Stimulated activated naive CD4-positive, alpha-beta T cell (primary cell): Measurements from ENCODE around the gene GALM.
"Not testable (repeated sequence)": the region's sequence is repeated elsewhere in the genome, so short reads cannot be mapped to it uniquely, and the experiment has no call there.

Source experiments
- DNase-seq, 6 experiments: peaks; one replicate each; lab custom pipeline; 2025; lab: John Stamatoyannopoulos, UW

The GALM gene

DNA sequence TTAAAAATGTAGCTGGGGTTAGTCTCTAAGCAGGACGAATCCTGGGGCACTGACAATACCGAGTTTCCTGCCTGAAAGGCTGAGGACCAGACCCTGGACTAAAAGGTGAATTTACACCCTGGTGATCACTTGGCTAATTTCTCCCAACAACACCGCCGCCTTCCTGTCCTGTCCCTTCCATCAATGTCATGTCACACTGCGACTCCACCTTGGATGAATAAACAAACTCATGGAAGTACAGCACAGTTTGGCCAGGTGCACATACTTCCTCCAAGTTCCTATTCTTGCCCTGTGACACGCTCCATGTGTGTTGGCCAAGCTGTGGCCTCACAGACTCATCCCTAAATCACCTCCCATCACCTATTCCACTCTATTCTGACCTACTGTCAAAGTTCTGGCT lies 15.9 kb upstream of the GALM start:
- no peak for DNase-seq

DNA sequence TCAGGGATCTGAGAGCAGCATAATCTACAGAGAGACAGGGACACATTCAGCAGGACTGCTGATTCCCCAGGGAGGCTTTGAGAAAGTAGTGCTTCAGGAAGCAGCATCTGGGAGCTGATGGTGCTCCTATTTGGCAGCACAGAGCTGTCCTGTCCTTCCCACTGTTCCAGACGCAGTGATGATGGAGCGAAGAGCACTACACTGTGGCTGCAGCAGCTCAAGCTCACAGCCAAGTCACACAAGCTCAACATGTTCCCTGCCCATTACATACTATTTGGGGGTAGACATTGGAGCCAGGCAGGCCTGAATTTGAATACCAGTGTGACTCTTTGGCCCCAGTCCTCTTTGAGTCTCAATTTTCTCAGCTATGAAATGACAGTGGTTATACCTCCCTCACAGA lies 15.2 kb upstream of the GALM start:
- DNase-seq = no peak

DNA sequence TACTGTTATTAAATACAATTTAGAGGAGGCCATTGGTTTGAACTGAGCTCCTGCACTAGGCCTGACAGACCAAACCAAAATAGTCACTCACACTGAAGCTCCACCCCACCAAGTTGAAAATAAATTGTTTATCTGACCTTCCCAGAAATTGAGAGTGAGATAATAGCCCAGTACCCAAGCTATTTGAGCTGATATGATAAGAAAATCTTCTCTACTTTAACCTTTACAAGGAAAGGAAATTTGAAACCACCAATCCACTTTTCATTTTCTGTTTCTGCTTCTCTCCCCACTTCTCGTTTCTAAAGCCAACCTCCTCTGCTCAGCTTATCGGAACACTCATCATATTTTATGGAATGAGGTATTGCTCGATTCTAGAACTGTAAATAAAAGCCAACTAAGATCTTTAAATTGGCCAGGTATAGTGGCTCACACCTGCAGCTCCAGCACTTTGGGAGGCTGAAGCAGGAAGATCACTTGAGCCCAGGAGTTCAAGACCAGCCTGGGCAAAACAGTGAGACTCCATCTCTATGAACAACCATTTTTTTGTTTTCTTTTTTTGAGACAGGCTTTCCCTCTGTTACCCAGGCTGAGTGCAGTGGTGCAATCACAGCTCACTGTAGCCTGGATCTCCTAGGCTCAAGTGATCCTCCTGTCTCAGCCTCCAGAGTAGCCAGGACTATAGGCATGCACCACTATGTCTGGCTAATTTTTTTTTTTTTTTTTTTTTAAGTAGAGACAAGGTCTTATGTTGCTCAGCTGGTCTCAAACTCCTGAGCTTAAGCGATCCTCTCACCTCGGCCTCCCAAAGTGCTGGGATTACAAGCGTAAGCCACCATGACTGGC lies 13.3 kb upstream of the GALM start:
- DNase-seq = no peak

DNA sequence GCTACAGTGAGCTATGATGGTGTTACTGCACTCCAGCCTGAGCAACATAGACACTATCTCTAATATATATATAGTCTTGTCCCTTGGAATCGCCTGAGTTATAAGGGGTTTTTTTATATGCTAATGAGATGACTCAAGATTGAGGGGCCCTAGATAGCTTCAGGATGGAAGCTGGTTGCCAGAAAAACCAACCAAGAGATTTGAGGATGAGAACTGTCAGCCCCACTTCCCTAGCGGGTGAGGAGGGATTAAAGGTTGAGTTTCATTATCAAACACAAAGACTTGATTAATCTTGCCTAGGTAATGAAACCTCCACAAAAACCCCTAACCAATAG lies 12.6 kb upstream of the GALM start:
- DNase-seq = no peak

DNA sequence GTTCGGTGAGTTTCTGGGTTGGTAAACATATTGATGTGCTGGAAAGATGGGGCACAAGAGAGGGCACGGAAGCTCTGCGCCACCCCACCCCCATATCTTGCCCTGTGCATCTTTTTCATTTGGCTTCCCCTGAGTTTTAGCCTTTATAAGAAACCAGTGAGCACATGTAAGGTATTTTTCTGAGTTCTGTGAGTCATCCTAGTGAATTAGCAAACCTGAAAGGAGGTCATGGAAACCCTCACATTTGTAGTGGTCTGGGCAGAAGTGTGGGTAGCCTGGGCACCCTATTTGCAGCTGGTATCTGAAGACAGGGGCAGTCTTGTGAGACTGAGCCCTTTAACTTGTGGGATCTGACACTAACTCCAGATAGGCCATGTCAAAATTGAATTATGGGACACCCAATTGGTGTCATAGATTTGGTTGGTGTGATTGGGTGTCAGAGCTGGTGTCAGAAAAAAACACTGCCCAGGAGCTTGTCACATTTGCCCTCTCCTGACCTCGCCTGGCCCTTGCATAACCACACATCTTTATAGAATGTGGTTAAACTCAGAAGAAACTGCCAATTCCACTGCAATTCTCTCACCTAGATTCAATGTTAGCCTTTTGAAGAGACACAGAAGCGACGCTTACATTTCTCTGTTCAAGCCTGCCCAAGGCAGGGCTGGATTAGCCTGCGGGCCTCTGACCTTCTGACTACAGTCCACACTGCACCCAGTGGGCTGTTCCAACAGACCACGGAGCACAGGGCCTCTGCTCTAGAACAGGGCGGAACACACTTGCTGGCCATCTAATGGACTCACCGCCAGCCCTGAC lies 12.0 kb upstream of the GALM start:
- DNase-seq = no peak

DNA sequence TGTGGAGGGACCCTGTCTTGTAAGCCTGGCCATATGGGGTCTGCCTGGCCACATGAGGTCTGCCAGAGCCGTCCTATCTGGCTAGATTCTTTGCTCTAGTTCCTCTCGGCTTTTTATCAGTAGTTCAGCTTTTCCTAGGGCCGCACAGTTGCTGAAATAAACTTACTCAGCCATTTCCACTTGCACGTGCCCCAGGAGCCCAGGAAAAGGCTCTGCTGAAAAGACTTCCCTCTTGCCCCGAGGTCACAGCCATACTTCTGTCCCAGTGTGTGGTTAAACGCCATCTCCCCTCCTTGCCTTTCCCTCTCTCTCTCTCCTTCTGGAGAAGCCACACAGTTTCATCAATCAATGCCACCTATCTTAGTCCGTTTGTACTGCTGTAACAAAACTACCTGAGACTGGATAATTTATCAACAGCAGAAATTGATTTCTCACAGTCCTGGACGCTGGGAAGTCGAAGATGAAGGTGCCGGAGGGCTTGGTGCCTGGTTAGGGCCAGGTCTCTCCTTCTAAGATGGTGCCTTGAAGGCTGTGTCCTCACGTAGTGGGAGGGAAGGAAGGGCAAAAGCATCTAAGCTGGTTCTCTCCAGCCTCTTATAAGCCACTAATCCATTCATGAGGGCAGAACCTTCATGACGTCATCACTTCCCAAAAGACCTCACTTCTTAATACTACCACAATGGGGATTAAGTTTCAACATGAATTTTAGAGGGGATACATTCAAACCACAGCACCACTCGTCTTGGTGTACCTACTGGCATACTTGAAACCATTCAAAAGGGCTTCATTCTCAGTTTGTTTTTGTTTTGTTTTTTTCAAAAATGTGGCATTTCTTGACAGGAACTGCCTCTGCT lies 11.2 kb upstream of the GALM start:
- no peak for DNase-seq

DNA sequence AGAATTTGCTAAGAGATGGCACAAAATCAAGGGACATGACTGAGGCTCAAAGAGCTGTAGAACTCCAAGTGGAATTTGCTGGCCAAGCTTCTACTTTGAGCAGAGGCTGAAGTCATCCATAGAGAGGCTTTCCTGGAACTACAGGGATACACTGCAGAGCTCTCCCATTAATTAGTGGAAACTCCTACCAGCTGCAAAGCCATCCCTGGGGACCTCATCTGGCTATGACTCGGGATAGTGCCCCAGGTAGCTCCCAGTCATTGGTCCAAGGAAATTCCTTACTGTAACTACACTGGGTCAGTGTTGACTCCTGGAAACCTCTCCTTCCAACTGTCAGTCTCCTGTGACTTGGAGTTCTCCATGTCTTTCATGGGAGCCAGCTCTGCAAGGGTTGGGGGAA lies 10.5 kb upstream of the GALM start:
- no peak for DNase-seq

DNA sequence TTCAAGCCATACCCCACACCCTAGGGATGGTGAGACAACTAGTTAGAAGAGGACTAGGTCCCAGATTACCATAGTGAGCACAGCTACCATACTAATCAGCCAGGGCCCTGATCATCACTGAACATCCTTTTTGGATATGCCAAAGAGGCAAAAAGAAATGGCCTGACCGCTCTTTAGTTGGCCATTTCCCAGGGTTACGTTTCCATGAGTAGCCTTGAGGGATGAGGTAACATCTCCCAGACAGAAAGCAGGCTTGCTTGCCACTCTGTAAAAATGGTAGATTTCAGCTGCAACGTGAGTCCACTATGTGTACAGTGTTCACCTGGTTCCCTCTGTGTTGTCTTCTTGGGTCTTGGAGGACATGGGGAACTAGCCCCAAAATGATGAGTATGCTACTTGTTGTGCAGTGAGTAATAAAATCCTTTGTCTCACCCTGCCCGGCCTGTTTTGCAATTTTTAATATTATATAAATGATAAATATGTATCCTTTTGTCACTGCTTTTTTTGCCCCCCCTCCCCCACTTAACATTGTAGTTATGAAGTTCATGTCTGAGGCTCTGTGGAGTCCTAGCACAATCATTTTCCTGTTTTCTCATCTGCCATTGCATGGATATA lies 8.9 kb upstream of the GALM start:
- no peak for DNase-seq

DNA sequence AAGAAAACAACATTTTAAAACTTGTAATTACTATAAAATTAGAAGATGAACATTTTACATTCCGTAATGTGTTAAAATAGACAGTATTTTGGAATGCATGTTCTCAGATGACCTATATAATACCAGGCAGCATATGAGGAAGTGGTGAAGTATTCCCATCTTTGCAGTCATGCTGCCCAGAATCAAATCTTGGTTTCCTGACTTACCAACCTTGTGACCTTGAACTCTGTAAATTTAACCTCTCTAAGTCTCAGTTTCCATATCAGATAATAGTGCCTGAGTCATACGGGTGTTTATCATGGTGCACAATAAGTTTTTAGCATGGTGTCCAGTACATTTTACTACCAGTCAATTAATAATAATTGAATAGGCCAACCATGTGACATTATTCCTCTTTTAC lies 7.3 kb upstream of the GALM start:
- DNase-seq = no peak

DNA sequence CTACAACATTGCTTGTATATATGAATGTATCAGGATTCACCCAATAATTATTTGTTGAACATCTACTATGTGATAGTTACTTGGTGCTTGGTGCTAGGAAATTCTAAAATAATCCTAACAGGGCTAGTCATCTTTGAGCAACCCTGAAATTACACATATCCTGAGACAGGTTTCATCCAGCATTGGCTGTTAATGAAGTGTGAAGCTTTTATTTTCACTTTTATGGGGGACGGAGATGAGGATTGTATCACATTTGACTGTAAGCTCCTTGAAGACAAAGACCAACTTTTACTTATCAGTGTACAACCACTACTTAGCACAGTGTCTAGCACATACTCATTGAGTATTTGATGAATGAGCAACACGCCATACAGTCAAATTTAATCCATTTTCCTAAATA lies 6.8 kb upstream of the GALM start:
- no peak for DNase-seq

DNA sequence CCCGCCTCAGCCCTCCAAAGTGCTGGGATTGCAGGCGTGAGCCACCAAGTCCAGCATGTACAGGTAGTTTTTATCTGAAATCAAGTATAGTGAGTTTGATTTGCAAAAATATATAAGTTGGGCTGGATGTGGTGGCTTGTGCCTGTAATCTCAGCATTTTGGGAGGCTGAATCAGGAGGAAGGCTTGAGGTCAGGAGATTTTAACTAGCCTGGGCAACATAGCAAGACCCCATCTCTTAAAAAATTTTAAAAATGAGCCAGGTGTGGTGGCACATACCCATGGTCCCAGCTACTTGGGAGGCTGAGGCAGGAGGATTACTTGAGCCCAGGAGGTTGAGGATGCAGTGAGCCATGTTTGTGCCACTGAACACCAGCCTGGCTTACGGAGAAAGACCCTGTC lies 5.6 kb upstream of the GALM start:
- DNase-seq = no peak

DNA sequence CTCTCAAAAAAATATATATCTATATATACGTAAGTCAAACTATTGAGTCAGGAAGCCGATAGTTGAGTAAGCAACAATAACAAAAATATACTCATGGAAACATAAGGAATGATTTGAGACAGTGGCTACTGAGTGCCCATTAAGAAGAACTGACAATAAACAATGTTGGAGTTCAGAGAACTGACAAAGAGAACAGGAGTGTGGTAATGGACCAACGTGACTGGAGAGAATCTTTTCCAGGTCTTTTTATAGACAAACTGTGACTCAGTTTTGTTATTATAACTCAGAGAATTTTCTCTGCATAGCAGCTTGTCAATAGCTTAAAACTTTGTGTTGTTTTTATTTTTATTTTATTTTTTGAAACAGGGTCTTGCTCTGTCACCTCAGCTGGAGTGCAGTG lies 4.6 kb upstream of the GALM start:
- DNase-seq = no peak

DNA sequence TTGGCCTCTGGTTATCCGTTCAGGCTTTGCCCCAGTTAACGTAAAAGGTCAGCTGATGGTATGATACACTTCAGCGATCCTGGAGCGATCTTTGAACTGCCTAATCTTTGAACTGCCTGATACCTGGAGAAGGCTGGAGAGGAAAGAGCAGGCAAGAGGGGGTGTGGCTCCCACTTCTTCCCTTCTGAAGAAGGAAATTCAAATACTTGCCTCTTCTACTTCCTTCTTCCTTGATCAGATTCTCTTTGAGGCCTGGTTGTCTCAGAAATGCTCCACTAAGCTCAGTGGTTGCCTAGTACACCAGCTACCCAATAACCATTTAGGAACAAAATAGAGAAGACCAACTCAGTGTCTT lies 619 bp downstream of the GALM start:
- DNase-seq = peak in 2 of 6 experiments; percentile 34 to 38

DNA sequence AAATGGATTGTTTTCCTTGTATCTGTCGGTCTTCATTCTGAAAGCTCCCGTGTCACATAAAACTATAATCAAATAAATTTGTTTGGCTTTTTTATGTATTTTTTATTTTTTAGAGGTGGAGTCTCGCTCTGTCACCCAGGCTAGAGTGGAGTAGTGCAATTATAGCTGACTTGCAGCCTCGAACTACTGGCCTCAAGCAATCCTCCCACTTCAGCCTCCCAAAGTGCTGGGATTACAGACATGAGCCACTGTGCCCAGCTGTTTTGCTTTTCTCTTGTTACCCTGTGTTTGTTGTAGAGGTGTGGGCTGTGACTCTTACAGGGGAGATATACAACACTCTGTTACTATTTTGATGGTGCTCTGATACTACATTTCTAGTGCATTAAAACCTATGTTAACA lies 2.2 kb downstream of the GALM start:
- DNase-seq = no peak

DNA sequence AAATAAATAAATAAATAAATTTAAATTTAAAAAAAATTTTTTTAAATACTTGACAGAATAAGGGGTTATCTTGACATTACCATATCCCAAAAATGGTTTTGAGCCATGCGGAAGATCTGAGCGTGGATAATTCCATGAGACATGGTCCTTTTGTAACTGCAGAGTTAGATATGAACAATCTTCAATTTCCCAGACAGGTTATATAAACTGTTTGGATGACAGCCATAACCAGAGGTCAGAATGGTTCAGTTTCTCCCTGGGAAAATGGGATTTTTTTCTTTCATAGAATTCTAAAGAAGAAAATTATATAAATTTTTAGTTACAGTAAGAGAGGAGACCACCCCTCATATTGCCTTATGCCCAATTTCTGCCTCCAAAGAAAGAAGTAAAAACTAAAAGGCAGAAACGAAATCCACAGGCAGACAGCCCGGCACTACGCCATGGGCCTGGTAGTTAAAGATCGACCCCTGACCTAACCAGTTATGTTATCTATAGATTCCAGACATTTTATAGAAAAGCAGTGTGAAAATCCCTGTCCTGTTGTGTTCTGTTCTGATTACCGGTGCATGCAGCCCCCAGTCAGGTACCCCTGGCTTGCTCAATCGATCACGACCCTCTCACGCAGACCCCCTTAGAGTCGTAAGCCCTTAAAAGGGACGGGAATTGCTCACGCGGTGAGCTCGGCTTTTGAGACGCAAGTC lies 3.0 kb downstream of the GALM start:
- no peak for DNase-seq

DNA sequence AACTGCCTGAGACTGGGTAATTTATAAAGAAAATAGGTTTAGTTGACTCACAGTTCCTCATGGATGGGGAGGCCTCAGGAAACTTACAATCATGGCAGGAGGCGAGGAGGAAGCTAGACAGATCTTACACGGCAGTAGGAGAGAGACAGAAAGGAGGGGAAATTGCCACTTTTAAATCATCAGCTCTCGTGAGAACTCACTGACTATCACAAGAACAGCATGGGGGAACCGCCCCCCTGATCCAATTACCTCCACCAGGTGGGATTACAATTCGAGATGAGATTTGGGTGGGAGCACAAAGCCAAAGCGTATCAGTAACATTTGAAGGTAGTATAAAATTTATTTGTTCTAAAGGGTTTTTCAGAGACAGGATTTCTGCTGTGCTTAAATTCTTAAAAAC lies 5.4 kb downstream of the GALM start:
- DNase-seq = no peak

DNA sequence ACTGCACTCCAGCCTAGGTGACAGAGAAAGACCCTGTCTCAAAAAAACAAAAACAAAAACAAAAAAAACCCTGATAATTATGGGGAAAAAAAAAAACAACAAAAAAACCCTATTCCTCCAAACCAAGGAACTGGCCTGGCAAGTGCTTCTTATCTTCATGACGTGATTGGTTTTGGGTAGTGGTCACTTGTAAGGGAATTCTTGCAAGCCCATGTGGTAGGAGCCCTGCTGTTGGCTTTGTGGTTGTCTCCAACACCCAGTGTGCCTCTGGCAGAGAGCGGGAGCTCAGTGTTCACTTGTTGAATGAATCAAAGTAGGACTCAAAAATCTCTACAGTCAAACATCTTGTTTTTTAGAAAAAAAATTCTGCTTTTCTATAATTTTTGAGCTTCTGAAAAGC lies 6.0 kb downstream of the GALM start:
- DNase-seq = no peak

DNA sequence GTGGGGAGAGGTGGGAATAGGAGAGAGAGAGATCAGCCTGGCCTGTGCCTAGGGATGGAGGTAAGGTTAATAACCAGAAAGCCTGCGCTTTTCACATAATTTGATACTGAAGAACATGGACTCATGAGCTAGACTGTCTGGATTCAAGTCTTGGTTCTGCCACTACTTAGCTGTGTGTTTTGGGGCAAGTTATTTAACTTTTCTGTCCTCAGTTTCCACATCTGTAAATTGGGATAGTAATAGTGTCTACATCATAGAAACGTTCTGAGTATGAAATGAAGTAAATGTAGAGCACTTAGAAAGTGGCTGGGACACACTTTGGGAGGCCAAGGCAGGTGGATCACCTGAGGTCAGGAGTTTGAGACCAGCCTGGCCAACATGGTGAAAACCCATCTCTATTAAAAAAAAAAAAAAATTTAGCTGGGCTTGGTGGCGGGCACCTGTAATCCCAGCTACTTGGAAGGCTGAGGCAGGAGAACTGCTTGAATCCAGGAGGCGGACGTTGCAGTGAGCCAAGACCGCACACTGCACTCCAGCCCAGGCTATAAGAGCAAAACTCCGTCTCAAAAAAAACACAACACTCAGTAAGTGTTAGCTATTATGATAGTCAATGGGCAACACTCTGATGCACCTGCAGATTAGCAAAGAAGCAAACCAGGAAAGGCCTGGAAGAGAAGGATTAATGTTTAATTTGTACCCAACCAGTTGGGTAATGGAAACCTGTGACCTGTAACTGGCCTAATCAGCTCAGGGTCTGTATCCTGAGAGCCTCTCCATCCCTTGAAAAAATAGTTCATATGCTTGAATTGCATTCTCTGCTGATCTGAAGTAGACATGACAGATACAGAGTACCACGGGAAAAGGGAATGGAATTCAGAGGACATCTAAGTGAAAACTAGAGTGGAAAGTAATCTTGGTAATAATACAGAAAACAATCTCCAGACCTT lies 6.8 kb downstream of the GALM start:
- no peak for DNase-seq

DNA sequence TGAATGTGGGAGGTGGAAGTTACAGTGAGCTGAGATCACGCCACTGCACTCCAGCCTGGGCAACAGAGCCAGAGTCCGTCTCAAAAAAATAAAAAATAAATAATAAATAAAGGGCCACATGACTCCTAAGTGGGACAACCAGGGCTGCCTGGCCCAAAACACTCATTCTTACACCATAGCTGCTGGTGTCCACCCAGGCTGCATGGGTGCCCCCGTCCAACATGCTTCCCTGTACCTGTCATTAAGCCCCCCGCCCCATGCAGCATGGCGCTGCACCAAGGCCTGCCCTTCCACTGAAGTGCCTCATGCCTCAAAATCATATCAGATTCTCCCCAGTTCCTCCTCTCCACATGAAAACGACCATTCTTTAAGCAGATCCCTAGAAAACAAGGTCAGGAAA lies 10.8 kb downstream of the GALM start:
- DNase-seq = no peak

DNA sequence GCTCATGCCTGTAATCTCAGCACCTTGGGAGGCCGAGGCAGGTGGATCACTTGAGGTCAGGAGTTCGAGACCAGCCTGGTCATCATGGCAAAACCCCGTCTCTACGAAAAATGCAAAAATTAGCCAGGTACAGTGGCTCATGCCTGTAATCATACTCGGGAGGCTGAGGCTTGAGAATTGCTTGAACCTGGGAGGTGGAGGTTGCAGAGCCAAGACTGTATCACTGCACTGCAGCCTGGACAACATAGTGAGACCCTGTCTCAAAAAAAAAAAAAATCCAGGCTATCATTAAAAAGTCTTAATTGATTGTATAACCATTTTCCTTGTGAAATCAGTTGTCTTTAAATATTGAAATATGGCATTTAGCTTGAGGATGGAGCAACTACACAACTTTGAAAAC lies 15.0 kb downstream of the GALM start:
- not testable (repeated sequence) for DNase-seq
